GM19023 (cell line): ENCODE measurements around the gene OBSCN.

Experiments
- ATAC-seq: cut with Tn5 transposase; IDR thresholded peaks from one replicate; pipeline ENCODE4 v1.9.1; 2021; ENCODE audit warnings: mild to moderate bottlenecking, moderate library complexity; ENCODE audit not compliant: unreplicated experiment

Gene OBSCN

DNA sequence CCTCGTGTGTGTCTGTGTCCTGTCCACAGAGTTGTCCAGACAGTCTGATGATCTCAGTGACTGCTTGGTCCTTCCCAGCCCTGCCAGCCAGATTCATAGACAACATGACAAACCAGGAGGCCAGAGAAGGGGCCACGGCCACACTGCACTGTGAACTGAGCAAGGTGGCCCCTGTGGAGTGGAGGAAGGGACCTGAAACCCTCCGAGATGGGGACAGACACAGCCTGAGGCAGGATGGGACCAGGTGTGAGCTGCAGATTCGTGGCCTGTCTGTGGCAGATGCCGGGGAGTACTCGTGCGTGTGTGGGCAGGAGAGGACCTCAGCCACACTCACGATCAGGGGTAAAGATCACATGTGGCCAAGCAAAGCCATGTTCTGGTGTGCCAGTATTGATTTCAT lies 96.4 kb downstream of the OBSCN start:
- no peak for ATAC-seq

DNA sequence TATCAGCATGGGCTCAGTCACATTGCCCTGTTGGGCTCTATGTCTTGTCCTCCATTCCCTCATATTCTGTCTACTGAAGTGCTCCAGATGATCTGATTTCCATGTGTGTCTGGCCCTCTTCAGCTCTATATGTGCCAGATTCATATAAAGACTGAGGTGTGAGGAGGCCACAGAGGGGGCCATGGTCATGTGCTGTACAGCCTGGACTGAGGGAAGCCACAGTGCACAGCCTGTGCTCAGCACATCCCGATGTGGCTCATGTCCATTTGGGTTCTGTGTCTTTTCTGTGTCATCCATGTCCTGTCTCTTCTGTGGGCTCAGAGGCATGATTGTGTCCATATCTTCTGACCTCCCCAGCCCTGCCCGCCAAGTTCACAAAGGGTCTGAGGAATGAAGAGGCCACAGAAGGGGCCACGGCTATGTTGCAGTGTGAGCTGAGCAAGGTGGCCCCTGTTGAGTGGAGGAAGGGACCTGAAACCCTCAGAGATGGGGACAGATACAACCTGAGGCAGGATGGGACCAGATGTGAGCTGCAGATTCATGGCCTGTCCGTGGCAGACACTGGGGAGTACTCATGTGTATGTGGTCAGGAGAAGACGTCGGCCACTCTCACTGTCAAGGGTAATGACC lies 97.0 kb downstream of the OBSCN start:
- no peak for ATAC-seq

DNA sequence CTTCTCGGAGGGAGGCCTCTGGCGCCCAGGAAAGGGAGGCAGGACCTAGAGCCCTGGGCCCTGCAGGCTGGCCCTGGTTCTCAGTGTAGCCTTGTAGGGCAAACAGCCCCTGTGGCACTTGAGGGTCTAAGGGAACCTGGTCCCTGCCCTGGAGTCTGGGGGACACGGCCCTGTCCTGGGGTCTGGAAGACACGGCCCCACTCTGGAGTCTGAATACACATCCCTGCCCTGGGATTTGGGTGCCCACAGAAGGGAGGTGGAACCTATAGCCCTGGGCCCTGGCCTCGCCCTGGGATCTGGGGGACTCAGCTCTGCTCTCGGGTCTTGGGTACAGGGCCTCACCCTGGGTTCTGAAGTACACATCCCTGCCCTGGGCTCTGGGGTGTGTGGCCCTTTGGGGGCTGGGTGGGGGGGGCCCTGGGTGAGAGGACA lies 97.9 kb downstream of the OBSCN start:
- ATAC-seq: no peak

DNA sequence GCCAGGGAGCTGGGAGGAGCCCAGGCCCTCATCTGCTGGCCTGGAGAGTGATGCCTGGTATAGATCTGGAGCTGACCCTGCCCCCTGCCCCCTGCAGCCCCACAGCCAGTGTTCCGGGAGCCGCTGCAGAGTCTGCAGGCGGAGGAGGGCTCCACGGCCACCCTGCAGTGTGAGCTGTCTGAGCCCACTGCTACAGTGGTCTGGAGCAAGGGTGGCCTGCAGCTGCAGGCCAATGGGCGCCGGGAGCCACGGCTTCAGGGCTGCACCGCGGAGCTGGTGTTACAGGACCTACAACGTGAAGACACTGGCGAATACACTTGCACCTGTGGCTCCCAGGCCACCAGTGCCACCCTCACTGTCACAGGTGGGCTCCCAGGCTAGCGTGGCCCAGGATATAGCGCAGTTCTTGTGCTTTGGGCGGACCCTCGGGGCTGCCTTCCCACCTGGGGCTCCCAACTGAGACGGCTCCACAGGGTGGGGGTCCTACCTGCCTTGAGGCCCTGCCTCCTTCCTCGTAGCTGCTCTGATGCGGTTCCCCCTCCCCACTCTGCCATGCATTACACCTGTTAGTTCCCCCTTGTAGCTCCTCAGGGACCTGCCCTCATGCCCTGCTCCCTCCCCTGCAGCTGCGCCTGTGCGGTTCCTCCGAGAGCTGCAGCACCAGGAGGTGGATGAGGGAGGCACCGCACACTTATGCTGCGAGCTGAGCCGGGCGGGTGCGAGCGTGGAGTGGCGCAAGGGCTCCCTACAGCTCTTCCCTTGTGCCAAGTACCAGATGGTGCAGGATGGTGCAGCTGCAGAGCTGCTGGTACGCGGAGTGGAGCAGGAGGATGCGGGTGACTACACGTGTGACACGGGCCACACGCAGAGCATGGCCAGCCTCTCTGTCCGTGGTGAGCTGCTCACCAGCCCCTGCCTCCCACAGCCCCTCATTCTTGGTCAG lies 98.7 kb downstream of the OBSCN start:
- ATAC-seq: no peak

DNA sequence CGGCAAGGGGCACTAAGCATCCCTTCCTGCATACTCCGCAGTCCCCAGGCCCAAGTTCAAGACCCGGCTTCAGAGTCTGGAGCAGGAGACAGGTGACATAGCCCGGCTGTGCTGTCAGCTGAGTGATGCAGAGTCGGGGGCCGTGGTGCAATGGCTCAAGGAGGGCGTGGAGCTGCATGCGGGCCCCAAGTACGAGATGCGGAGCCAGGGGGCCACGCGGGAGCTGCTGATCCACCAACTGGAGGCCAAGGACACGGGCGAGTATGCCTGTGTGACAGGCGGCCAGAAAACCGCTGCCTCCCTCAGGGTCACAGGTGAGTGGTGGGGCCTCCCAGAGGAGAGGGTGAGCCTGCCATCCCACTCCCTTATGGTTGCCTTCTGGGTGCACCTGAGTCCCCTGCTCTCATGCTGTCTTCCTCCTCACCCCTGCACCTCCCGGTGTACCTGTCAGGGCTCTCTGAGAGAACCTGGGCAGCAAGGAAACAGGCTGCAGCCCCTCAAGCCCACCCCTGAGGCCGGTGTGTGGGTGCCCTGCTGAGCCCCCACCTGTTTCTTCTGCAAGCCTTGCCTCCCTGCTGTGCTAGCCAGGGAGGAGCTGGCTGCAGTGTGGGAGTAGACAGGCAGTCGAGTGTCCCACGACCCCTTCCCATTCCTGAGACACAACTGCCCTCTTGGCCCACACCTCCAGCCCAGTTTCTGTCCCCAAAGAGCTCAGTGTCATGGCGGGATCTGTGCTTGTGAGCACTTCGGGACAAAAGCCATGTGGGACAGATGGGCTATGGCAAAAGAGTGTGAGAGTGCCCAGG lies 99.6 kb downstream of the OBSCN start:
- ATAC-seq: no peak

DNA sequence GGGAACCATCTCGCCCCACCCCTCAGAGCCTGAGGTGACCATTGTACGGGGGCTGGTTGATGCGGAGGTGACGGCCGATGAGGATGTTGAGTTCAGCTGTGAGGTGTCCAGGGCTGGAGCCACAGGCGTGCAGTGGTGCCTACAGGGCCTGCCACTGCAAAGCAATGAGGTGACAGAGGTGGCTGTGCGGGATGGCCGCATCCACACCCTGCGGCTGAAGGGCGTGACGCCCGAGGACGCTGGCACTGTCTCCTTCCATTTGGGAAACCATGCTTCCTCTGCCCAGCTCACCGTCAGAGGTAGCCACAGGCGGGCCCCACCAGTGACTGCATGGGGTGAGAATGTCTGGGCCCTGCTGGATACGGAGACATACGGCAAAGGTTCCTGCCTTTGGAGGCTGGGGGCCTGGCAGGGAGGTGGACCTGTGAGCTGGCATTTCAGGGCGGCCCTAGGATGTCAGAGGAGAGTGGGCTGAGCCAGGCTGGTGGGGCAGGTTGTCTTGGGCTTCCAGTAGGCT lies 100.3 kb downstream of the OBSCN start:
- ATAC-seq: no peak

DNA sequence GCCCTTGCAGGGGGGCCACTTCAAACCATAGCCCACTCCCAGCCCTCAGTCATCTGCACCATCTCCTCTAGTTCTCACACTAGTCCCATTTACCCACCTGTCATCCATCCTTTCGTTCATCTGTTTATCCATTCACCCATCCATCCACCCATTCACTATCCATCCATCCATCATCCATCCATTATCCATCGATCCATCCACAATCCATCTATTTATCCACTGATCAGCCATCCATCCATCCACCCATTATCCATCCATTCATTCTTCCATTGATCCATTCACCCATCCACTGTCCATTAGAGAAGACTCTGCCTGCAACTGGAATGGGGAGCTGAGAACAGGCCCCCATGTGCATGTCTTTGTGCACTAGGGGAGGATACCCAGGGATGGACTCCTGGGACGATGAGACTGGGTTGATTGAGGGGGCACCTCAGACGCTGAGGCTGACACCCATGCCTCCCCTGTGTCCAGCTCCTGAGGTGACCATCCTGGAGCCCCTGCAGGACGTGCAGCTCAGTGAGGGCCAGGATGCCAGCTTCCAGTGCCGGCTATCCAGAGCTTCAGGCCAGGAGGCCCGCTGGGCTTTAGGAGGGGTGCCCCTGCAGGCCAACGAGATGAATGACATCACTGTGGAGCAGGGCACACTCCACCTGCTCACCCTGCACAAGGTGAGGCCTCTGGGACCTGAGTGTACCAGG lies 100.9 kb downstream of the OBSCN start:
- no peak for ATAC-seq

DNA sequence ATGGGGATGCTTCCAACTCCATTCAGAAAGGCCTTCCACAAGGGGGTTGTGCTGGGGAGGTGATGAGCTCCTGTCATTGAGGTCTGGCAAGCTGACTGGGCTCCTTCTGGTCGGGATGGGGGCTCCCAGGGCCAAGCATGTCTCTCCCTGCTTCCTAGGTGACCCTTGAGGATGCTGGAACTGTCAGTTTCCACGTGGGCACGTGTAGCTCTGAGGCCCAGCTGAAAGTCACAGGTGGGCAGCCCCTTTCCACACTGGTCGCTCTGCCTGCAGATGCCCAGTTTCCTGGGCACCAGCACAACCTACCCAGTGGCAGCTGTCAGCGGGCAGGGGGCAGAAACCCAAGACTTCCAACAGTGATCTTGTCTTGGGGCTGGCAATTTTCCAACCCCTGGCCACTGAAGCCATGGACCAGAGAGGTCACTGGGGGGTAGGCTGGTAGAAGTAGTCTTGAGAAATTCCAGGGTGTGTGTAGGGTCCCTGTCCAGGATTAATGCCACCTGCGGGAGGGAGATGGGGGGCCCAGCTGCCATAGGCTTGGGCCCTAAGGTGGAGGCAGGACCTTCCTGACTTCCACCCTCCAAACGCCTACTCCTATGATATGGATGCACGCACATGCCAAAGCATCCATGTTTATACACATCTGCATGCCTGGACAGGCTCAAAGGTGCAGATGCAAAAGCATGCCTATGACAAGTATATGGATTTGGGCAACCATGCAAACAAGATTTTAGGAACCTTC lies 101.7 kb downstream of the OBSCN start:
- ATAC-seq: no peak

DNA sequence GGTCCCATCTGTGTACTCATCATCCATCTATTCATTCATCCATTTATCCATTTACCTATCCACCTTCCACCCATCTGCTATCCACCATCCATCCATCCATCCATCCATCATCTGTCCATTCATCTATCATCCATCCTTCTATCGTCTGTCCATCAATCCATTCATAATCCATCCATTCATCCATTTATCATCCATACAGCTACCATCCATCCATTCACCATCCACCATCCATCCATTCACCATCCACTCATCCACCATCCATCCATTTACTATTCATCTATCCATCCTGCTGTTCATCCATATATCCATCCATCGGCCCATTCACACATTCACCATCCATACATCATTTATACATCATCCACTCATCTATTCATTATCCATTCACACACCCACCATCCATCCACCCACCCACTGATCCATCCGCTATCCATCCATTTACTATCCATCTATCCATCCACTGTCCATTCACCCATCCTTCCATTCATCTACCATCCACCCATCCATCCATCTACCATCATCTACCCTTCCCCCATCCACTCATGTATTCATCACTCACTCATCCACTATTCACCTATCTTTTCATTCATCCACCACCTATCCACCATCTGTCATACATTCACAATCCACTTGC lies 102.4 kb downstream of the OBSCN start:
- ATAC-seq: no peak

DNA sequence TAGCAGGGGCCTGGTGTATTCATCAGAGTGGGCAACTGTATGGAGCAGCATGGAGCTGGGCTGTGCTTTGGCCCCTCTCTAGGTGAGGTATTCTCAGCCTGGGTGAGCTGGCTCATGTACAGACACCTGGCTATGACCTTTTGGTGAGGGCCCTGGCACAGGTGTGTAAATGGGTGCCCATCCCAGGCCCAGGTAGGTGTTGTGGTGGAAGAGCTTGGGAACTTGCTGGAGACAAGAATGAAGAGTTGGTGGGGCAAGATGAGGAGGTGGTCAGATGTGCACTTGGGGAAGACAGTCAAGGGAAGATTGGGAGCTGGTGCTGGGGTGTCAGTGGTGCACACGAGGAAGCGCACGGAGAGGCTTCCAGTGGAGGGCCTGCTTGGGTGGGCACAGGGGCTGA lies 103.2 kb downstream of the OBSCN start:
- ATAC-seq: no peak

DNA sequence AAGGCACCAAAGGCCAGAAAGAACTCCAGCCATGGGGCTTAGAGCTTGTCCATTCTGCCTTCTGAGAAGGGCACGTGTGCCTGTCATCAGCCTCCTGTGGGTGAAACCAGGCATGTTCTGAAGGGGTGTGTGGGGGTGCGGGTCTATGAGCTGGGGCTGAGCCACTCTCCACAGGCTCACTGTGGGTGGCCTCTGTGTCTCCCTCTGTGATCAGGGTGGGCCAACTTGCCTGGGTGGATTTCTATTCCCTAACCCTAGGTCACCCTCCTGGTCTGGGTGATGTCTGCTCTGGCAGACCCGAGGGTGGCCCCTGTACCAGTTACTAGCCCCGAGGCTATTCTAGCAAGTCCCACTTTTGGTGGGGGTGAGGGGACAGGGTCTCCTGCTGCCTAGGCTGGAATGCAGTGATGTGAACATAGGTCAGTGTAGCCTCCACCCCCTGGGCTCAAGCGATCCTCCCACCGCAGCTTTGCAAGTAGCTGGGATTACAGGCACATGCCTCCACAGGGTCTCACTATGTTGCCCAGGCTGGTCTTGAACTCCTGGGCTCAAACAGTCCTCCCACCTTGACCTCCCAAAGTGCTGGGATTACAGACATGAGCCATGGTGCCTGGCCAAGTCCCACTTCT lies 104.4 kb downstream of the OBSCN start:
- no peak for ATAC-seq

DNA sequence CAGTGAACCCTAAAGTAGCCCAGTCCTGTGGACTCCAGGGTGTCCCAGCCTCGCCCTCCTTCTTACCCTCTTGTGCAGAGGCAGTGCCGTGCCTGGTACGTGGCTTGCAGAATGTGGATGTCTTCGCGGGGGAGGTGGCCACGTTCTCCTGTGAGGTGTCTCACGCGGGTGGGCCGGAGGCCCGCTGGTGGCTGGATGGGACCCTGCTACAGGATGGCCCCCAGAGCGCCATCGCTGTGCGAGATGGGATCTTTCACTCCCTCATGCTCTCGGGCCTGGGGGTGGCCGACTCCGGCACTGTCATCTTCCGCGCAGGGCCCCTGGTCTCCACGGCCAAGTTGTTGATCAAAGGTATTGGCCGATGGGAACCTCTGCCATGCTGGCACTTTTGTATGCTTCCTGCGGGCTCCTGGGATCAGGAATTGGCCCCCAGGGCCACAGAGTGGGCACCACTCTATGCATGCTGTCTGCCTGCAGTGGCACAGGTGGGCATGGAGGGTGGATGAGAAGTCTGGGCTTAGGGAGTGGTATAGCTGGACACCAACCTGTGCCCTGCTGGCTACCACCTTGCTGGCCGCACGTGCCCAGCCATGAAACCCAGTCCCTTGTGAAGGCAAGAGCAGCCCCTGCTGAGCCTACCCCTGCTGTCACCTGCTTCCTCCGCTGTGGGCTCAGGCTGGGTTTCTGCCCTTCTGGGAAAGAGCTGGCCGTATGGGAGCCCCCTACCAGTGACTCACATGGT lies 105.9 kb downstream of the OBSCN start:
- ATAC-seq: no peak

DNA sequence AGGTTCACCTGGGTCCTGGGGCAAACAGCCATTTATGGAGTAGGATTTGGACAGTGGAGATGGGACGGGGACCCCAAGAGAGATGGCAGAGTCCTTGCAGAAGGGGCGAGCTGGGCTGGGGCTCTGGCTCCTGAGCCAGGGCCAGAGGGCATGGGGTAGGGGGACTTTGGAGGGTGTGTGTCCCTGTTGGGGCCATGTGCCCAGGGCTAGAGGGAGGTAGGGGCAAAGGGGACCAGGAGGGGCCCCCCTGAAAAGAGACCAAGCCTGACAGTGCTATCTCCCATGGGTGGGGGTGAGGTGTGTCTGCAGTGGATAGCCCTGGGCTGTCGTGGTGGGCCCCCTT lies 106.4 kb downstream of the OBSCN start:
- ATAC-seq: no peak

DNA sequence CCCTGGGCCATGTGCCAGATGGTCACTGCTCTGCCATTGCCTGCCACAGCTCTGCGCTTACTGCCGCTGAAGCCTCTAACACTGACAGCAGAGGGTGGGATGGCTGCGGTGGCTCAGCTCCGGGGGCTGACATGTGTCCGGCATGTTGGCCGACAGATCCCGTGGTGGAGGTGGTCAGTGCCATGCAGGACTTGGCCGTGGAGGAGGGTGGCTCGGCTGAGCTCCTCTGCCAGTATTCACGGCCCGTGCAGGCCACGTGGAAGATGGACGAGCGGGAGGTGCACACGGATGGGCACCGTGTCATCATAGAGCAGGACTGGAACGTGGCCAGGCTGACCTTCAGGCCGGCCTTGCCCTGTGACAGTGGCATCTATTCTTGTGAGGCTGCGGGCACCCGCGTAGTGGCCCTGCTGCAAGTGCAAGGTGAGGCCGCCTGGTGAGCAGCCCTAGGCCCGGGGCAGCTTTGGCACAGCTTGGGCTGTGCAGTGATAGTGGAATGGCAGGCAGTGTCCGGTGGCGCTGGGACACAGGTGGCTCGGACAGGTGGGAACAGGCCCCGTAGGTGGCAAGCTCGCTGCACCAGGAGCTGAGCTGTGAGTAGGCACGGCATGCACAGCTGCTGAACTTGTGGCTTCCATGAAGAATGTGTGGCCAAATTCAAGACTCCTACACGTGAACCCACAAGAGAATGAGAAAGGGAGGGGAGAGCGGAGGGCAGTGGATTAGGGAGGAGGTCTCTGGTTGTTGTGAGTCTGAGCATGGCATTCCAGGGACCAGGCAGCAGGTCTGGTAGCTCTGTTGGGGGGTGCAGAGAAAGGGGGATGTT lies 107.0 kb downstream of the OBSCN start:
- no peak for ATAC-seq

DNA sequence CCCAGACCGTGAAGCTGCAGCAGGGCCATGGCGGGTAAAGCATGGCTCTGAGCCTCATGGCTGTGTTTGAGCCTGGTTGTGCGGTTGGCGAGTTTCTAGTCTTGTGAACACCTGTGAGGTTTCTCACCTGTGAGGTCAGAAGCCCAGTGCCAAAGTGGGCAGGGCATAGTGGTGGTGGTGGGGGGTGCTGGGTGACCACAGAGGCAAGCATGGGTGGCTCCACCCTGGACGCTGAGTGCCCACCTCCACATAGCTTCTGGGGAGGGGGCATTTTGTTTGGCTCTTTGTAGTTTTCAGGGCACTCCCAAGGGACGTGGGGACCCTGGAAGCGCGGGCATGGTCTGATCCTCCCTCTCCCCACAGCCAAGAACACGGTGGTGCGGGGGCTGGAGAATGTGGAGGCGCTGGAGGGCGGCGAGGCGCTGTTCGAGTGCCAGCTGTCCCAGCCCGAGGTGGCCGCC lies 107.7 kb downstream of the OBSCN start:
- ATAC-seq: no peak

DNA sequence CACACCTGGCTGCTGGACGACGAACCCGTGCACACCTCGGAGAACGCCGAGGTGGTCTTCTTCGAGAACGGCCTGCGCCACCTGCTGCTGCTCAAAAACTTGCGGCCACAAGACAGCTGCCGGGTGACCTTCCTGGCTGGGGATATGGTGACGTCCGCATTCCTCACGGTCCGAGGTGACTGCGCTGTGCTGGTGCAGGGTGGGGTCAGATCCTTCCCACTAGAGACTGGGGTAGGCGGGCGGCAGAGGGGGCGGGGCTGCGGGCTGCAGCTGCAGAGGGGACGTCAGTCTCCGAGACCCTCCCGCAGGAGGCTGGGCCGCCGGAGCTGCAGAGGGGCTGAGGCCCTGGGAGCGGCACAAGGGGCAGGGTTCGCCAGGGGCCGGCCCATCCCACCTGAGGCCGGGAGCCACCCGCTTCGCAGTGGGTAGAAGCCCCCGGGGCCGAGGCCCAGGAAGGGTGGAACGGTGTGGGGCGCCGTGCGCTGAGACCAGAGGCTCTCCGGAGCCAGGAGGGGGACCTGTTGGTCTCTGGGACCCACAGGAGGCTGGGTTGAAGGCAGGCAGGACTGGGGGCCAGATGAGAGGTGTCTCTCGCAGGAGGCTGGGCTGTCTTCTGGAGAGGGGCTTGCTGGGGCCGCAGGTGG lies 108.2 kb downstream of the OBSCN start:
- no peak for ATAC-seq
